ENCODE measurements around the gene TRPV4. TPM values are rescaled to one million over a fixed set of nuclear protein-coding genes. Genes with fewer than 3 reads are reported as not detected.

The TRPV4 gene
- total RNA-seq, 1 donor from 2014 or later = 5.6 TPM

GRCh38 chr12:109789526-109790048, 43.6 kb downstream of the TRPV4 start:
- H3K4me3 ChIP-seq = no peak overlapping the region
- H3K27me3 ChIP-seq = no peaks in the 10 kb centered on the region
- no peaks in the 10 kb centered on the region for H3K36me3 ChIP-seq
- no peak for DNase-seq (ENCODE audit: extremely low spot score in 2 of 2)
- no peak overlapping the region for H3K27ac ChIP-seq
- H3K4me1 ChIP-seq = no peaks in the 10 kb centered on the region
- intact Hi-C loops (cut with DNase I) = no loop called here
- no peaks in the 10 kb centered on the region for H3K9me3 ChIP-seq
- TF ChIP-seq POLR2A (IDR thresholded peaks at IDR 0.05) (no peak), CTCF (IDR thresholded peaks at IDR 0.05) (no peak), POLR2AphosphoS5 (IDR thresholded peaks at IDR 0.05; ENCODE audit: insufficient read depth in 1 of 2, low read depth in 1 of 2) (no peak)

- DNase-seq (ENCODE audit: extremely low spot score in 2 of 2) = no peak
- no peaks in the 10 kb centered on the region for H3K9me3 ChIP-seq
- H3K4me3 ChIP-seq = no peak overlapping the region
- H3K27ac ChIP-seq = no peak overlapping the region
- TF ChIP-seq POLR2A (IDR thresholded peaks at IDR 0.05) (no peak), POLR2AphosphoS5 (IDR thresholded peaks at IDR 0.05; ENCODE audit: insufficient read depth in 1 of 2, low read depth in 1 of 2) (no peak), CTCF (IDR thresholded peaks at IDR 0.05) (no peak)
- no peaks in the 10 kb centered on the region for H3K27me3 ChIP-seq
- H3K36me3 ChIP-seq = no peaks in the 10 kb centered on the region
- intact Hi-C loops (cut with DNase I) = no loop called here
- H3K4me1 ChIP-seq = no peaks in the 10 kb centered on the region
These were observed 46.4 kb downstream of the TRPV4 start for GRCh38 chr12:109786799-109787198.

- Histone ChIP-seq H3K4me3 (no peak overlapping the region), H3K27me3 (no peaks in the 10 kb centered on the region), H3K9me3 (no peaks in the 10 kb centered on the region), H3K4me1 (no peaks in the 10 kb centered on the region), H3K36me3 (no peaks in the 10 kb centered on the region), H3K27ac (no peak overlapping the region)
- intact Hi-C loops (cut with DNase I) = no loop called here
- no peak for DNase-seq (ENCODE audit: extremely low spot score in 2 of 2)
- no peak for TF ChIP-seq CTCF (IDR thresholded peaks at IDR 0.05)
- TF ChIP-seq POLR2AphosphoS5 (IDR thresholded peaks at IDR 0.05; ENCODE audit: insufficient read depth in 1 of 2, low read depth in 1 of 2) = no peak
- TF ChIP-seq POLR2A (IDR thresholded peaks at IDR 0.05) = no peak
These were observed 47.3 kb downstream of the TRPV4 start for GRCh38 chr12:109785854-109786253.

GRCh38 chr12:109783965-109784244, 49.3 kb downstream of the TRPV4 start:
- no peak overlapping the region for H3K4me3 ChIP-seq
- intact Hi-C loops (cut with DNase I) = no loop called here

More at GRCh38 chr12:109783965-109784244, 49.3 kb downstream of the TRPV4 start:
- H3K9me3 ChIP-seq = no peaks in the 10 kb centered on the region
- DNase-seq (ENCODE audit: extremely low spot score in 2 of 2) = no peak
- H3K27me3 ChIP-seq = no peaks in the 10 kb centered on the region
- H3K4me1 ChIP-seq = no peaks in the 10 kb centered on the region
- no peak for TF ChIP-seq POLR2A (IDR thresholded peaks at IDR 0.05)
- no peak for TF ChIP-seq CTCF (IDR thresholded peaks at IDR 0.05)
- TF ChIP-seq POLR2AphosphoS5 (IDR thresholded peaks at IDR 0.05; ENCODE audit: insufficient read depth in 1 of 2, low read depth in 1 of 2) = no peak
- no peak overlapping the region for H3K27ac ChIP-seq
- H3K36me3 ChIP-seq = no peaks in the 10 kb centered on the region

All from vagina (tissue), 2 donors.